Gastroesophageal sphincter (tissue), 2 donors: ENCODE data around the gene UAP1.

Source experiments
- EP300 ChIP-seq: sonication (generic); formaldehyde crosslinking; IDR thresholded peaks from one replicate; pipeline ENCODE4 v1.6.1; 2017; ENCODE audit warnings: antibody characterized with exemption, mild to moderate bottlenecking
- POLR2A ChIP-seq, 2 donors: fragments of 450-650 bp; IDR thresholded peaks; one replicate each; pipeline ENCODE4 v1.6.1; 2017; ENCODE audit warnings: antibody characterized with exemption in 2 of 2, mild to moderate bottlenecking in 2 of 2, moderate library complexity in 1 of 2
- POLR2AphosphoS5 ChIP-seq: sonication (generic); formaldehyde crosslinking; IDR thresholded peaks from one replicate; pipeline ENCODE4 v1.6.1; 2017; ENCODE audit warnings: antibody characterized with exemption

DNA sequence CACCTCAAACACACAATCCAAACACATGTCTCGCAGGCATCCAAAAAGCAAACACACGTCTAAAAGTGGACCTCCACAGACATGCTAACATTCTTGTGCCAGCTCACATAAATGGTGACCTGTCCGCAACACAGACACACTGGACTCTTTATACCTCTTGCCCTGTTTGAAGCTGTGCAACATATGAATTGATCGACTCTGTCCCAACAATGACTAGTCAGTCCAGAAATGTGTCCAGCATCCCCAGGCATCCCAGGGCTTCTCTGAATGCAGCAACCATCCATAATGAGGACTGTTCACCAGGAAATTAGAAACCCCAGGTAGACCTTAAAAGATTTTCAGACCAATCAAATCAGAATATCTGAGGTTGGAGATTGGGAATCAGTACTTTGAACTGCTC lies 73.9 kb downstream of the UAP1 start:
- TF ChIP-seq POLR2A (IDR thresholded peaks at IDR 0.05), result no peak
- no peak for TF ChIP-seq POLR2AphosphoS5
- TF ChIP-seq EP300, result no peak
